GM23338 (cell line): ENCODE data around the gene EFCC1. TPM values are rescaled to one million over a fixed set of nuclear protein-coding genes. Genes with fewer than 3 reads are reported as not detected.

Experiments used
- ATAC-seq: fragments of 200-7000 bp; cut with Tn5 transposase; 3 replicates; pipeline ENCODE4 v1.9.1; 2020
- DNase-seq: peaks from one replicate; pipeline ENCODE4 v3.0.0-alpha.2; 2015; ENCODE audit warnings: low spot score
- H2AFZ ChIP-seq: fragments of 200-600 bp; sonication (generic); 2 replicates; pipeline ENCODE4 v1.8.0; 2016; ENCODE audit warnings: antibody characterized with exemption, mild to moderate bottlenecking, moderate library complexity
- H3F3A ChIP-seq: fragments of 200-600 bp; sonication (generic); replicated peaks from 2 replicates; pipeline ENCODE4 v1.8.0; 2017; ENCODE audit warnings: antibody characterized with exemption, mixed run types, low read depth
- H3K27ac ChIP-seq: fragments of 200-600 bp; sonication (generic); 2 replicates; pipeline ENCODE4 v1.6.1; 2016; ENCODE audit warnings: low read depth
- H3K27me3 ChIP-seq: fragments of 200-600 bp; sonication (generic); 2 replicates; pipeline ENCODE4 v1.8.0; 2016; ENCODE audit warnings: mild to moderate bottlenecking, mixed run types, moderate library complexity; ENCODE audit not compliant: insufficient read depth
- H3K36me3 ChIP-seq: fragments of 200-600 bp; sonication (generic); 2 replicates; pipeline ENCODE4 v1.8.0; 2016; ENCODE audit warnings: mild to moderate bottlenecking; ENCODE audit not compliant: insufficient read depth
- H3K4me1 ChIP-seq: fragments of 200-600 bp; sonication (generic); 2 replicates; pipeline ENCODE4 v1.8.0; 2016; ENCODE audit warnings: mild to moderate bottlenecking, moderate library complexity; ENCODE audit not compliant: insufficient read depth
- H3K4me2 ChIP-seq: fragments of 200-600 bp; sonication (generic); 2 replicates; pipeline ENCODE4 v1.7.1; 2017; ENCODE audit warnings: mixed run types
- H3K4me3 ChIP-seq: fragments of 200-600 bp; sonication (generic); 2 replicates; pipeline ENCODE4 v1.6.1; 2016; ENCODE audit warnings: mixed run types
- H3K79me2 ChIP-seq: fragments of 200-600 bp; sonication (generic); replicated peaks from 2 replicates; pipeline ENCODE4 v1.8.0; 2017; ENCODE audit warnings: mild to moderate bottlenecking; ENCODE audit not compliant: insufficient read depth
- H3K9me2 ChIP-seq: fragments of 200-600 bp; sonication (generic); 2 replicates; pipeline ENCODE4 v1.8.0; 2017; ENCODE audit not compliant: insufficient read depth
- H4K20me1 ChIP-seq: fragments of 200-600 bp; sonication (generic); replicated peaks from 2 replicates; pipeline ENCODE4 v1.8.0; 2017; ENCODE audit warnings: mild to moderate bottlenecking; ENCODE audit not compliant: insufficient read depth
- H3K27ac Mint-ChIP-seq: 2 replicates; pipeline ENCODE4 v1.8.0; 2020; ENCODE audit warnings: inconsistent platforms, mild to moderate bottlenecking, moderate library complexity, mixed read lengths
- H3K27me3 Mint-ChIP-seq: 3 replicates; pipeline ENCODE4 v1.8.0; 2022; ENCODE audit warnings: low read depth, mild to moderate bottlenecking, moderate library complexity, mixed read lengths, inconsistent platforms; ENCODE audit not compliant: insufficient read depth, poor library complexity
- H3K36me3 Mint-ChIP-seq: 3 replicates; pipeline ENCODE4 v1.8.0; 2021; ENCODE audit warnings: low read depth, mild to moderate bottlenecking, inconsistent platforms, moderate library complexity, mixed read lengths
- H3K4me1 Mint-ChIP-seq: 3 replicates; pipeline ENCODE4 v1.8.0; 2020; ENCODE audit warnings: mild to moderate bottlenecking, inconsistent platforms, mixed read lengths
- H3K4me3 Mint-ChIP-seq: 3 replicates; pipeline ENCODE4 v1.8.0; 2021; ENCODE audit warnings: moderate library complexity, mild to moderate bottlenecking, inconsistent platforms, mixed read lengths
- H3K9me3 Mint-ChIP-seq: 3 replicates; pipeline ENCODE4 v1.8.0; 2020; ENCODE audit warnings: moderate library complexity, mild to moderate bottlenecking, inconsistent platforms, mixed read lengths
- CREB1 ChIP-seq: fragments of 250-450 bp; sonication (Bioruptor Pico); IDR thresholded peaks from 2 replicates; pipeline ENCODE4 v1.5.0; 2020; ENCODE audit warnings: low read depth, mild to moderate bottlenecking, moderate library complexity
- CTCF ChIP-seq, 2 experiments: fragments of 200-600 bp in 1 of 2; sonication (generic) in 1 of 2; conservative IDR thresholded peaks; 2 replicates each; pipeline versions ENCODE4 v1.5.1 to v1.6.1; 2016 to 2017; ENCODE audit warnings: antibody characterized with exemption in 2 of 2, low read depth in 2 of 2, mild to moderate bottlenecking in 2 of 2, moderate library complexity in 1 of 2
- ETS1 ChIP-seq: IDR thresholded peaks from 2 replicates; pipeline ENCODE4 v1.6.1; 2016; ENCODE audit warnings: antibody characterized with exemption
- EZH2 ChIP-seq: fragments of 200-600 bp; sonication (generic); IDR thresholded peaks from one replicate; pipeline ENCODE4 v1.8.0; 2017; ENCODE audit warnings: antibody characterized with exemption, mild to moderate bottlenecking, low read depth; ENCODE audit not compliant: unreplicated experiment
- JUNB ChIP-seq: IDR thresholded peaks from one replicate; pipeline ENCODE4 v1.6.1; 2016; ENCODE audit warnings: antibody characterized with exemption; ENCODE audit not compliant: unreplicated experiment
- NANOG ChIP-seq: IDR thresholded peaks from 2 replicates; pipeline ENCODE4 v1.6.1; 2016; ENCODE audit warnings: antibody characterized with exemption, borderline replicate concordance
- POLR2AphosphoS5 ChIP-seq: IDR thresholded peaks from 2 replicates; pipeline ENCODE4 v1.6.1; 2016; ENCODE audit warnings: antibody characterized with exemption, low read depth
- REST ChIP-seq: IDR thresholded peaks from one replicate; pipeline ENCODE4 v1.6.1; 2018; ENCODE audit warnings: antibody characterized with exemption; ENCODE audit not compliant: unreplicated experiment
- ZNF331 ChIP-seq: fragments of 250-450 bp; sonication (Bioruptor Pico); IDR thresholded peaks from 2 replicates; pipeline ENCODE4 v1.5.0; 2020; ENCODE audit warnings: low read depth, mild to moderate bottlenecking, moderate library complexity
- ZNF462 ChIP-seq: fragments of 250-450 bp; sonication (Bioruptor Pico); IDR thresholded peaks from 2 replicates; pipeline ENCODE4 v1.5.0; 2020; ENCODE audit warnings: mild to moderate bottlenecking, moderate library complexity
- polyA plus RNA-seq: library from polyadenylated mRNA; unstranded; fragments of >200 nt; fragmentation: Nextera tagmentation; extraction: Ambion mirVana; gene quantifications from 2 replicates; pipeline ENCODE4 v1.2.1, GENCODE V29; 2016
- total RNA-seq: library from RNA; depleted of rRNA; stranded (reverse); fragments of >200 nt; shearing (Covaris generic); gene quantifications from 2 replicates; pipeline ENCODE4 v1.2.3, GENCODE V29; 2014

EFCC1 gene
- total and polyA plus RNA-seq, 2 experiments from 2014 or later = not detected

- Histone ChIP-seq H3K27me3 (peaks cover 12% of the 10 kb centered on the region), H3K9me2 (no peaks in the 10 kb centered on the region), H4K20me1 (no peaks in the 10 kb centered on the region), H3K27ac (no peak overlapping the region), H3K4me2 (no peak overlapping the region), H3K36me3 (no peaks in the 10 kb centered on the region), H3K4me1 (peaks cover 14% of the 10 kb centered on the region), H3K4me3 (no peak overlapping the region), H2AFZ (no peak overlapping the region), H3K79me2 (no peaks in the 10 kb centered on the region), H3F3A (no peaks in the 10 kb centered on the region)
- Mint-ChIP-seq H3K9me3 (peaks cover 3% of the 10 kb centered on the region; the same call in 1 of the 3 replicates), H3K4me3 (no peak overlapping the region), H3K36me3 (no peaks in the 10 kb centered on the region), H3K4me1 (peaks cover 31% of the 10 kb centered on the region), H3K27ac (no peak overlapping the region), H3K27me3 (peaks cover 11% of the 10 kb centered on the region)
- TF ChIP-seq REST = no peak
- no peak for TF ChIP-seq CREB1 (CRISPR knock-in tag)
- no peak for TF ChIP-seq NANOG
- no peak for TF ChIP-seq ZNF462 (CRISPR knock-in tag)
- TF ChIP-seq EZH2 = no peak
- no peak for TF ChIP-seq ZNF331 (CRISPR knock-in tag)
- TF ChIP-seq JUNB = no peak
- no peak for TF ChIP-seq ETS1
- no peak for TF ChIP-seq POLR2AphosphoS5
- TF ChIP-seq CTCF (conservative IDR thresholded peaks at IDR 0.05; ENCODE audit: low read depth in 2 of 2) = no peak
- ATAC-seq (no peak; the same call in 2 of the 3 replicates), DNase-seq (no peak)
These were observed 38.9 kb downstream of the EFCC1 start for GRCh38 chr3:129040039-129040336.
